ENCODE results near the gene NGFR. TPM values are rescaled to one million over a fixed set of nuclear protein-coding genes. Genes with fewer than 3 reads are reported as not detected.

The NGFR gene
- total RNA-seq, 1 donor from 2014 or later, result not detected

- Mint-ChIP-seq H3K27me3 (peaks cover 3% of the 10 kb centered on the region), H3K27ac (no peak overlapping the region), H3K36me3 (ENCODE audit: low read depth) (no peaks in the 10 kb centered on the region), H3K4me3 (no peak overlapping the region), H3K9me3 (no peaks in the 10 kb centered on the region), H3K4me1 (no peaks in the 10 kb centered on the region)
- intact Hi-C loops (cut with micrococcal nuclease), result no loop called here
- DNase-seq, result no peak
Measured at GRCh38 chr17:49521471-49522356, 26.6 kb downstream of the NGFR start.

- Mint-ChIP-seq H3K27me3 (peaks cover 4% of the 10 kb centered on the region), H3K27ac (peak overlapping the region; percentile 60), H3K9me3 (no peaks in the 10 kb centered on the region), H3K36me3 (ENCODE audit: low read depth) (no peaks in the 10 kb centered on the region), H3K4me1 (no peaks in the 10 kb centered on the region), H3K4me3 (no peak overlapping the region)
- intact Hi-C loops (cut with micrococcal nuclease), result no loop called here
- DNase-seq, result no peak
Measured at GRCh38 chr17:49522357-49522890, 27.3 kb downstream of the NGFR start.

- DNase-seq, result no peak
- no peaks in the 10 kb centered on the region for H3K36me3 Mint-ChIP-seq (ENCODE audit: low read depth)
- no peak overlapping the region for H3K27ac Mint-ChIP-seq
- H3K9me3 Mint-ChIP-seq, result no peaks in the 10 kb centered on the region
- H3K27me3 Mint-ChIP-seq, result peaks cover 8% of the 10 kb centered on the region
- no peaks in the 10 kb centered on the region for H3K4me1 Mint-ChIP-seq
- intact Hi-C loops (cut with micrococcal nuclease), result no loop called here
- H3K4me3 Mint-ChIP-seq, result no peak overlapping the region
Measured at GRCh38 chr17:49523196-49523595, 28.1 kb downstream of the NGFR start.

- peaks cover 8% of the 10 kb centered on the region for H3K27me3 Mint-ChIP-seq
- DNase-seq, result no peak
- no peaks in the 10 kb centered on the region for H3K4me1 Mint-ChIP-seq
- no peaks in the 10 kb centered on the region for H3K9me3 Mint-ChIP-seq
- H3K27ac Mint-ChIP-seq, result no peak overlapping the region
- intact Hi-C loops (cut with micrococcal nuclease), result no loop called here
- no peak overlapping the region for H3K4me3 Mint-ChIP-seq
- no peaks in the 10 kb centered on the region for H3K36me3 Mint-ChIP-seq (ENCODE audit: low read depth)
Measured at GRCh38 chr17:49523706-49524472, 28.8 kb downstream of the NGFR start.

DNA sequence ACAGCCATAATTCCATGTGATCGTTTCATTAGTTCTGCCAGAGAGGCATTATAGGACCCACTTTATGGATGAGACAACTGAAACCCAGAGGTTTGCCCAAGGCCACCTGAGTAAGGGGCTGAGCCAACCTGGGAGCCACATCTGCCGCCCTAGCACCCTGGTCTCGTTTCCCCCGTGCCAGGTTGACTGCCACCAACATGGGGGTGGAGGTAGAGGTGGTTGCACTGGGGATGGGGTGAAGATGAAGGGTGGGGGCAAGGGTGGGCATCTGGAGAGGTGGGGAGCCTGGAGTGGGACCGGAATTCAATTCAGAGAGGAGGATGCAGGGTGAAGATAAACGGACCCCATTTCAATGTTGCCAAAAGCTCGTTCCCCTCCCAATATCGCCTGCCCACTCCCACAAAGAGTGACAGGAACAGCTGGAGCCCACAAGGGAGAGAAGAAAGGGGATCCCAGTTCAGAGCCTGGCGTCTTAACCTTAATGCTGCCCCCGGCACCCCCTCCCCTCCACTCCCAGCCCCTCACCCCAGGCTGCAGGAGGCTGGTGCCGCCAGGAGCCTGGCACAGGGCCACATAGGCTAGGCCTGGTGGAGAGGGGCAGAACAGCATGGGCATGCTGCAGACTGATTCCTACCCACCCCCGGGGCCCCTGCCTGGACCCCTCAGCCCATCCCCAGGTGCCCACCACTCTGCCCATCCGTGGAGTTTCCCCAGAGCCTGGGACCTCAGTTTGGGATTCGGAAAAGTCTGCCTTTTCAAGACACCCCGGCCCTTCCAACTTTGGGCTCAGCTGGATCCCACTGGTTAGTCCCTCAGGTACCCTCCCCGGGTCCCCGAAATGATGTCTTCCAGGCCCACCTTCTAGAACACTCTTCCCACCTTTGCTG, 29.6 kb downstream of the NGFR start:
- intact Hi-C loops (cut with micrococcal nuclease), result no loop called here
- H3K27me3 Mint-ChIP-seq, result peaks cover 8% of the 10 kb centered on the region
- H3K4me1 Mint-ChIP-seq, result no peaks in the 10 kb centered on the region
- DNase-seq, result no peak
- H3K36me3 Mint-ChIP-seq (ENCODE audit: low read depth), result no peaks in the 10 kb centered on the region
- no peak overlapping the region for H3K4me3 Mint-ChIP-seq
- no peak overlapping the region for H3K27ac Mint-ChIP-seq
- no peaks in the 10 kb centered on the region for H3K9me3 Mint-ChIP-seq

DNA sequence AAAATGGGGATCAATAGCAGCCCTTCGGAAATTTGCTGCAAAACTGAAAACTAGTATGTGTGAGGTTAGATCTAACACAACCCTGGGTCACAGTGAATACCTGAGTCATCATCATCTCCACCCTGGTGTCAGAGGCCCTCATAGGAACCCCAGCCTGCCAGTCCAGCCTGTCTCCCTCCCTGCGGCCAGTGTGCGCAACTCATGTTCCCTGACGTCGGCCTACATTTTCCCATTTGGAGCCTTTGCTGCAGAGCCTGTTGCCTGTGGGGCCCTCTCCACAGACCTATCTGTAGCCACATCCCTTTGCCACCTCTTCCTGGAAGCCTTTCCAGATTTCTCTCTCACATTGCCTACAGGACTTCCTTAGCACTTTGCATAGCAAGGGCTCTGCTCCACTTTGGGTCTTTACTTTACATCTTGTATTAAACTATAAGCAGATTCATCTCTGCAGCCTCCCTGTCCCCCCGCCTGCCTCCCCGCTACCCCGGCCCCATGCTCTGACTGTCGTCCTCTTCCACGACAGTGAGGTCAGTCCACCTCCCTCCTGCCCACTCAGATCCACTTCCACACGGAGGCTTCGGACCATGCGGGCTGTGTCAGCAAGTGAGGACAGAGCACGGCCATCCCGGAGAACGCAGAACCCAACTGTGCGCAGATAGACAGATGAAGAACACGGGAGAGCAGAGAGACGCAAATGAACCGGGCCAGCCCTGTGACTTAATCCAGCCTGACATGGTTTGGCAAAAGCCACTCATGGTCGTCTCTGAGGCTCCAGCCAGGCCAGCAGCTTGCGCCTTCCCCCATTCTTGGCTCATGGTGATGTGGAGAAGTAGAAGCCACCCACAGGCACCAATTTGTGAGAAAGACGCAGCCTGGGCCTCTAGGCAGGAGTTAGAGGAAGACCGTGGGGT, 31.0 kb downstream of the NGFR start:
- Mint-ChIP-seq H3K36me3 (ENCODE audit: low read depth) (no peaks in the 10 kb centered on the region), H3K4me3 (no peak overlapping the region), H3K4me1 (no peaks in the 10 kb centered on the region), H3K9me3 (no peaks in the 10 kb centered on the region), H3K27ac (no peak overlapping the region), H3K27me3 (peaks cover 8% of the 10 kb centered on the region)
- no peak for DNase-seq
- intact Hi-C loops (cut with micrococcal nuclease), result no loop called here

DNA sequence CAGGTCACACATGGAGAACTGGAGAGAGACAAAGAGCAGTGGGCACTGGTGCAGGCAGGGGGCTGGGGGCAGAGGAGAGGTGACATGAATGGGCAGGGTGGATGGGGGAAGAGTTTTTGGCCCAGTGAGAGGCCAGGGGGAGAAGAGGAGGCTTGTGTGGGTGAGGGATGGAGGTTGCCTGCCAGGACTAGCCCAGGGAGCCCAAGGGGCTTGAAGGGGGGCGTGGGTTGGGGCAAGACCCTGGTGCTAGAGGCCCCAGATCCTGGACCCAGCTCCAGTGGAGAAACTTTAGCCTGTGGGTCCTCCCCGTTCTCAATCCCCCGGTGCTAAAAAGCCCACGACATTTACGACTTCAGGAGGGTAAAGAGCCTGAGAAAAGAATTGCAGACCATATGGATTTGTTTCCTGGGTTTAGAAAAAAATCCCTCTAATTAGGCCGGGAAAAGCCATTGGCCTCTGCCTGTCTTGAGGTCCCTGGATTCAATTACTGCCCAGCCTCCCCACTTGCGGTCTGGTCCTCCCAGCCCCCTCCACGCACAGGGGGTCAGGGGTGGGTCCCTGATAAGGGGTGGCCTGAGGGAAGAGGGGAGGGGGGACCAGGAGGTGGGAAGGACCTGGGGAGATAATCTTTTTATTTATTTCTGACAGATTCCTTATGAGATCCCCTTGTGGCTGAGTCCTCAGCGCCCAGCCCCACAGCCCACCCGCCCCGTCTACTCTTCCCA, 33.0 kb downstream of the NGFR start:
- no peaks in the 10 kb centered on the region for H3K36me3 Mint-ChIP-seq (ENCODE audit: low read depth)
- no peak overlapping the region for H3K27ac Mint-ChIP-seq
- intact Hi-C loops (cut with micrococcal nuclease), result no loop called here
- no peaks in the 10 kb centered on the region for H3K9me3 Mint-ChIP-seq
- DNase-seq, result no peak
- H3K27me3 Mint-ChIP-seq, result peaks cover 17% of the 10 kb centered on the region
- no peak overlapping the region for H3K4me3 Mint-ChIP-seq
- H3K4me1 Mint-ChIP-seq, result no peaks in the 10 kb centered on the region

DNA sequence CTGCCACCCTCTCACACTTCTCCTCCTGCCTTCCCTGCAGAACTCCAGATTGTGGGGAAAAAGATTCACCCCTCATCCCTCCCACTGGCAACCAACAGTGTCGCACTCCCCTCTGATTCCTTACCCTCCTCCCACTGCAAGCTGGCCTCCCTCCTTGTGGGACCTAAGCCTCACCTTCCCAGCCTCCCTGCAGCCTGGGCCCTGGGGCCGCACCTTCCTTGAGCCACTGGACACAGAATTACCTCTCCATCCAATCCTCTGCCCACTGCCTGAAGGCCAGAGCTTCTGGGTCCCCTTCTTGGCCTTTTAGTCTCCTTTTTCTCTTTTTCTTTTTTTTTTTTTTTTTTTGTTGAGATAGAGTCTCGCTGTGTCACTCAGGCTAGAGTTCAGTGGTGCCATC, 33.9 kb downstream of the NGFR start:
- no peak overlapping the region for H3K27ac Mint-ChIP-seq
- H3K27me3 Mint-ChIP-seq, result peaks cover 20% of the 10 kb centered on the region
- DNase-seq, result no peak
- no peaks in the 10 kb centered on the region for H3K36me3 Mint-ChIP-seq (ENCODE audit: low read depth)
- H3K9me3 Mint-ChIP-seq, result no peaks in the 10 kb centered on the region
- no peak overlapping the region for H3K4me3 Mint-ChIP-seq
- intact Hi-C loops (cut with micrococcal nuclease), result no loop called here
- no peaks in the 10 kb centered on the region for H3K4me1 Mint-ChIP-seq

GRCh38 chr17:49530118-49530517, 35.0 kb downstream of the NGFR start:
- Mint-ChIP-seq H3K27me3 (peaks cover 23% of the 10 kb centered on the region), H3K4me3 (no peak overlapping the region), H3K4me1 (no peaks in the 10 kb centered on the region), H3K36me3 (ENCODE audit: low read depth) (no peaks in the 10 kb centered on the region), H3K27ac (no peak overlapping the region), H3K9me3 (no peaks in the 10 kb centered on the region)
- intact Hi-C loops (cut with micrococcal nuclease), result no loop called here
- DNase-seq, result no peak

GRCh38 chr17:49543860-49544259, 48.8 kb downstream of the NGFR start:
- Mint-ChIP-seq H3K27ac (no peak overlapping the region), H3K9me3 (peaks cover 4% of the 10 kb centered on the region), H3K4me3 (no peak overlapping the region), H3K36me3 (ENCODE audit: low read depth) (no peaks in the 10 kb centered on the region), H3K4me1 (no peaks in the 10 kb centered on the region), H3K27me3 (peaks cover 9% of the 10 kb centered on the region)
- intact Hi-C loops (cut with micrococcal nuclease), result no loop called here
- no peak for DNase-seq

- no peak overlapping the region for H3K27ac Mint-ChIP-seq
- peaks cover 6% of the 10 kb centered on the region for H3K27me3 Mint-ChIP-seq
- DNase-seq, result no peak
- intact Hi-C loops (cut with micrococcal nuclease), result no loop called here
- no peaks in the 10 kb centered on the region for H3K4me1 Mint-ChIP-seq
- H3K9me3 Mint-ChIP-seq, result peaks cover 4% of the 10 kb centered on the region
- no peak overlapping the region for H3K4me3 Mint-ChIP-seq
- no peaks in the 10 kb centered on the region for H3K36me3 Mint-ChIP-seq (ENCODE audit: low read depth)
Measured at GRCh38 chr17:49545007-49545660, 50.0 kb downstream of the NGFR start.
